Endothelial cell of hepatic sinusoid (primary cell): ENCODE measurements around the gene SPANXD.
"Not testable (repeated sequence)": the region's sequence is repeated elsewhere in the genome, so short reads cannot be mapped to it uniquely, and the experiment has no call there.

Source experiments
- in situ Hi-C: cut with HindIII; loops from 2 replicates; pipeline ENCODE4 v1.10.0; 2017; ENCODE audit warnings: low sequenced_read_pairs

The SPANXD gene

GRCh38 chrX:141698639-141699038 lies at the start of gene SPANXD:
TSS of gene SPANXD (minus strand) at chrX:141698739. CDS start at chrX:141698405, 334 bp downstream.
- in situ Hi-C loops, result not testable (repeated sequence)

- in situ Hi-C loops, result no loop called here
These were observed 44.1 kb upstream of the SPANXD start for GRCh38 chrX:141742666-141743065.

GRCh38 chrX:141736656-141737055 lies 38.1 kb upstream of the SPANXD start:
- in situ Hi-C loops, result loop anchor here (5.0 kb wide), 1 partner anchor 101 kb away; the partner anchor contains the start of gene MAGEC3

GRCh38 chrX:141733371-141733770 lies 34.8 kb upstream of the SPANXD start:
- in situ Hi-C loops, result no loop called here

- in situ Hi-C loops, result no loop called here
These were observed 33.5 kb upstream of the SPANXD start for GRCh38 chrX:141732031-141732430.

- in situ Hi-C loops, result no loop called here
These were observed 25.6 kb upstream of the SPANXD start for GRCh38 chrX:141724186-141724585.

- in situ Hi-C loops, result no loop called here
These were observed 16.1 kb upstream of the SPANXD start for GRCh38 chrX:141714680-141715079.

- in situ Hi-C loops, result no loop called here
These were observed 2.5 kb upstream of the SPANXD start for GRCh38 chrX:141701072-141701471.

- in situ Hi-C loops, result no loop called here
These were observed 24.6 kb downstream of the SPANXD start for GRCh38 chrX:141673946-141674345.

- in situ Hi-C loops, result no loop called here
These were observed 28.9 kb downstream of the SPANXD start for GRCh38 chrX:141669689-141670088.

GRCh38 chrX:141668371-141668770 lies 30.2 kb downstream of the SPANXD start:
- in situ Hi-C loops, result no loop called here

GRCh38 chrX:141662781-141663180 lies 35.8 kb downstream of the SPANXD start:
- in situ Hi-C loops, result no loop called here

GRCh38 chrX:141652286-141652685 lies 46.3 kb downstream of the SPANXD start:
- in situ Hi-C loops, result no loop called here
